GM10266 (cell line): ENCODE results near the gene PCBP1.
"Not testable (repeated sequence)": the region's sequence is repeated elsewhere in the genome, so short reads cannot be mapped to it uniquely, and the experiment has no call there.

Source experiments
- DNase-seq: peaks from one replicate; pipeline ENCODE4 v3.0.0; 2012; ENCODE audit errors: extremely low spot score
- CTCF ChIP-seq: IDR thresholded peaks from 2 replicates; pipeline ENCODE4 v1.5.1; 2012; ENCODE audit warnings: mild to moderate bottlenecking, low read depth; ENCODE audit not compliant: control insufficient read depth, insufficient read depth; ENCODE audit errors: missing control alignments

PCBP1 gene

GRCh38 chr2:70103531-70104061 lies 16.3 kb downstream of the PCBP1 start:
- no peak for TF ChIP-seq CTCF
- no peak for DNase-seq

- peak; percentile 67 for DNase-seq
- TF ChIP-seq CTCF, result no peak
Observed at GRCh38 chr2:70104231-70105111, 17.2 kb downstream of the PCBP1 start.

GRCh38 chr2:70106138-70106537 lies 18.9 kb downstream of the PCBP1 start:
- not testable (repeated sequence) for DNase-seq

- DNase-seq, result not testable (repeated sequence)
Observed at GRCh38 chr2:70110397-70110796, 23.1 kb downstream of the PCBP1 start.

GRCh38 chr2:70111752-70112591 lies 24.7 kb downstream of the PCBP1 start:
- DNase-seq, result no peak
- TF ChIP-seq CTCF, result no peak

GRCh38 chr2:70113359-70114070 lies 26.2 kb downstream of the PCBP1 start:
- TF ChIP-seq CTCF, result no peak
- no peak for DNase-seq

- peak; percentile 22 for TF ChIP-seq CTCF
- DNase-seq, result no peak
Observed at GRCh38 chr2:70115646-70116442, 28.6 kb downstream of the PCBP1 start.
